Measurements from ENCODE around the gene JOSD2. TPM values are rescaled to one million over a fixed set of nuclear protein-coding genes. Genes with fewer than 3 reads are reported as not detected.

Gene JOSD2
- total and polyA plus RNA-seq, 2 of the 4 experiments (the other 2 are of a cell fraction) = 12.2 to 54.1 TPM

- no peaks in the 10 kb centered on the region for H3K79me1 ChIP-seq (ENCODE audit: low read depth in 1 of 2, low read length in 2 of 2)
- H2BK15ac ChIP-seq (ENCODE audit: low read depth, low read length) = no peak overlapping the region
- no peaks in the 10 kb centered on the region for H3K36me3 ChIP-seq (ENCODE audit: control insufficient read depth, insufficient read depth, low read length)
- ATAC-seq (ENCODE audit: low read depth) (no peak), DNase-seq (no peak)
- no peak overlapping the region for H3K14ac ChIP-seq (replicated peaks; ENCODE audit: low read depth, low read length)
- no peaks in the 10 kb centered on the region for H3K4me1 ChIP-seq (ENCODE audit: control insufficient read depth, insufficient read depth, low read length)
- H3K4ac ChIP-seq (ENCODE audit: low read depth, low read length) = no peak overlapping the region
- intact Hi-C loops (cut with micrococcal nuclease) = no loop called here
- H3K23ac ChIP-seq (ENCODE audit: low read depth, low read length) = no peak overlapping the region
- no peak overlapping the region for H3K4me3 ChIP-seq (ENCODE audit: insufficient read depth, low read depth, low read length)
- H3K27ac ChIP-seq (ENCODE audit: insufficient read depth, low read length) = no peak overlapping the region
- 67% methylated on average over 1 of the region's 12 CpGs; no CpG with 5 or more reads in 1 of the 2 experiments for WGBS, 2 experiments (ENCODE audit: extremely low coverage in 2 of 2, insufficient read length in 1 of 2)
- no peak overlapping the region for H3K4me2 ChIP-seq (ENCODE audit: low read depth, low read length)
- H3K56ac ChIP-seq (ENCODE audit: extremely low read depth, insufficient read depth, low read length) = no peak overlapping the region
- no peak overlapping the region for H2AK9ac ChIP-seq (replicated peaks; ENCODE audit: low read depth, low read length, poor library complexity)
- no peak overlapping the region for H3K9ac ChIP-seq (ENCODE audit: low read depth, low read length)
- H4K91ac ChIP-seq (ENCODE audit: insufficient read depth, low read depth, low read length) = no peak overlapping the region
- CTCF ChIA-PET = no interaction called here
- in situ Hi-C loops (cut with MboI; ENCODE audit: low sequenced_read_pairs) = no loop called here
- TF ChIP-seq RAD21 (IDR thresholded peaks at IDR 0.05; ENCODE audit: low read length) (no peak), BHLHE40 (IDR thresholded peaks at IDR 0.05; ENCODE audit: low read depth, low read length) (no peak)
- H3K27me3 ChIP-seq (ENCODE audit: control insufficient read depth, insufficient read depth, low read length) = no peaks in the 10 kb centered on the region
- no peak overlapping the region for H2AK5ac ChIP-seq (ENCODE audit: low read depth, low read length)
- H4K5ac ChIP-seq (ENCODE audit: low read depth, low read length) = no peak overlapping the region
- no peak overlapping the region for H2BK5ac ChIP-seq (ENCODE audit: low read depth, low read length, poor library complexity, severe bottlenecking)
- POLR2A ChIA-PET (ENCODE audit: unreplicated experiment) = no interaction called here
- no TSS peak for BruUV-seq (replicated peaks)
- no peak overlapping the region for H3K18ac ChIP-seq (ENCODE audit: low read depth, low read length)
- no peaks in the 10 kb centered on the region for H4K20me1 ChIP-seq (ENCODE audit: insufficient read depth, low read length)
- H2BK20ac ChIP-seq (ENCODE audit: low read depth, low read length) = no peak overlapping the region
- no peaks in the 10 kb centered on the region; the same call in 1 of the 2 replicates for H3K9me1 ChIP-seq (ENCODE audit: insufficient read depth, low read length)
- H3K9me3 ChIP-seq (ENCODE audit: control insufficient read depth, insufficient read depth, low read length) = no peaks in the 10 kb centered on the region
- dilution Hi-C loops (cut with HindIII; ENCODE audit: low sequenced_read_pairs, unreplicated experiment) = no loop called here
- H2AFZ ChIP-seq (replicated peaks; ENCODE audit: low read length, poor library complexity) = no peak overlapping the region
- no peak overlapping the region for H4K8ac ChIP-seq (ENCODE audit: low read depth in 2 of 2, low read length in 2 of 2)
- no peak overlapping the region for H2BK120ac ChIP-seq (ENCODE audit: low read depth, low read length)
These were observed 5.5 kb upstream of the JOSD2 start for GRCh38 chr19:50516456-50516855.

Measured in IMR-90 (cell line).